ENCODE results near the gene GOLGA8B. TPM values are rescaled to one million over a fixed set of nuclear protein-coding genes. Genes with fewer than 3 reads are reported as not detected.

Gene GOLGA8B
- 14.1 to 19.7 TPM (median 17.7 TPM) in 5 replicates for total RNA-seq (2022; extraction: Qiagen RNA extraction)

GRCh38 chr15:34583399-34584329, at the start of gene GOLGA8B:
TSS of gene GOLGA8B (minus strand) at chr15:34583651. CDS start at chr15:34535912, 47,739 bp downstream.

Other genes starting within 250 kb of the GOLGA8B start
- gene SLC12A6, start 245.9 kb downstream of the GOLGA8B start, total RNA-seq (2022; extraction: Qiagen RNA extraction): 3.6 to 7.0 TPM (median 5.8 TPM) in 5 replicates
- 454 to 578 TPM (median 540 TPM) in 5 replicates for gene NOP10, start 240.5 kb downstream of the GOLGA8B start, total RNA-seq (2022; extraction: Qiagen RNA extraction)
- not detected in 5 replicates for gene NUTM1, start 240.3 kb downstream of the GOLGA8B start, total RNA-seq (2022; extraction: Qiagen RNA extraction)
- 50.2 to 65.1 TPM (median 59.4 TPM) in 5 replicates for gene LPCAT4, start 216.5 kb downstream of the GOLGA8B start, total RNA-seq (2022; extraction: Qiagen RNA extraction)
- 5.3 to 8.8 TPM (median 7.7 TPM) in 5 replicates for gene GOLGA8A, start 145.8 kb downstream of the GOLGA8B start, total RNA-seq (2022; extraction: Qiagen RNA extraction)
- gene GJD2, start 171.3 kb upstream of the GOLGA8B start, total RNA-seq (2022; extraction: Qiagen RNA extraction): not detected in 5 replicates
- gene ACTC1, start 211.9 kb upstream of the GOLGA8B start, total RNA-seq (2022; extraction: Qiagen RNA extraction): 0.16 to 0.26 TPM (median 0.25 TPM) in 4 of 5 replicates, not detected in the other

All from A549 treated with Hydrocortisone at 1 μM for 4 hours (cell line).